GM19238 (cell line): ENCODE results near the gene PDE6B.
"Not testable (repeated sequence)": the region's sequence is repeated elsewhere in the genome, so short reads cannot be mapped to it uniquely, and the experiment has no call there.

ENCODE experiments used
- DNase-seq: peaks from one replicate; pipeline ENCODE4 v3.0.0; 2011; ENCODE audit warnings: low spot score; ENCODE audit not compliant: insufficient read length

Gene PDE6B

GRCh38 chr4:683247-683897 is 58.0 kb downstream of the PDE6B start:
- no peak for DNase-seq

- DNase-seq, result no peak
Measured at GRCh38 chr4:683982-684622, 58.7 kb downstream of the PDE6B start.

GRCh38 chr4:684623-685327 is 59.4 kb downstream of the PDE6B start:
- DNase-seq, result no peak

DNA sequence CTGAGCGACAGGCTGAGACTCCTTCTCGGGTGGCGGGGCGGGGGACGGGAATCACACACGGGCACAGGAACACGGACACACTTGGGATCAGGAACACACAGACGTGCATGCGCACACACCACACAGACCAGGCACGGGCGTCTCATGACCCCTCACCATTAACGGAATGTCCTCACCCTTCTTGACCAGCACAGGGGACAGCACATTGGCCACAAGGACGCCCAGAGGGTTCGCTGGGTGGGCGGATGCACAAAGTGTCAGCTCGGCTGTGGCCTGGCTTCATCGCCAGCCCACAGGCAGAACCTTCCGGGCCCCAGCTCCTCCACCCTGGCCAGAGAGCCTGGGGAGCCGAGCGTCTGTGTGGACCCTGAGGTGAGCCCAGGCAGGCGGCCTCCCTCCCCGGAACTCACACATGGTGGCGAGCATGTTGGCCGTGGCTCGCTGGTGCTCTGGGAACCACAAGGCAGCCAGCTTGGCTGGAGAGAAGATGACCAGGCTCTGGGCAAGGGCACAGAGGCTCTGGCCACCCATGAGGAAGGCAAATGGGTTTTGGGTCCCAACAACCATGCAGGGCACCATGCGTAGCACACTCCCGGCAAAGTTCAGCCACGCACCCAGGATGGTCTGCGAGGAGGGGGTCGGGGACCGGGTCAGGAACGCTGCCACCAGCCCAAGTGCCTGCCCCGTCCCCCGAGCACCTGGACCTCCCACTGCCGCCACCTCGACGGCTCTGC is 60.5 kb downstream of the PDE6B start:
- no peak for DNase-seq

GRCh38 chr4:686413-687040 is 61.2 kb downstream of the PDE6B start:
- DNase-seq, result no peak

- no peak for DNase-seq
Measured at GRCh38 chr4:687048-687970, 61.9 kb downstream of the PDE6B start.

- no peak for DNase-seq
Measured at GRCh38 chr4:687971-688853, 62.8 kb downstream of the PDE6B start.

GRCh38 chr4:688854-689681 is 63.7 kb downstream of the PDE6B start, which contains the start of gene SLC49A3:
SLC49A3 (minus strand) TSS chr4:689151; CDS start chr4:689127, 24 bp downstream.
- no peak for DNase-seq

DNA sequence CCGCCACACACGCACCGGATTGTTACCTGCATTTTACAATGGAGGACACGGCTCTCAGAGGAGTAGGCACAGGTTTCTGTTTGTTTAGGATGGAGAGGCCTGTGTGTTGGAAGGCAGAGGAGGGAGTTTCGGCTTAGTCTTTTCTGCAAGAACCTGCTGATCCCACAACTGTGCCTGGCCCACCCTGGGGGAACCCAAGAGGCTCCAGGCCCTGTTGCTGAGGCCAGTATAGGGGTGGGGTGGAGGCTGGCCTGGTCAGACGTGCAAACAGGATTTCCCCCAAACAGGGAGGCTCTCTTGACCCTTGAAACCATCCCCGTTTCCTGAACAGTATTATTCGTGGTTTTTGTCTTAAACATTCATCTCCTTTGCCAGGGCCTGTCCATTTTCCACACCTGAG is 64.3 kb downstream of the PDE6B start:
- no peak for DNase-seq

DNA sequence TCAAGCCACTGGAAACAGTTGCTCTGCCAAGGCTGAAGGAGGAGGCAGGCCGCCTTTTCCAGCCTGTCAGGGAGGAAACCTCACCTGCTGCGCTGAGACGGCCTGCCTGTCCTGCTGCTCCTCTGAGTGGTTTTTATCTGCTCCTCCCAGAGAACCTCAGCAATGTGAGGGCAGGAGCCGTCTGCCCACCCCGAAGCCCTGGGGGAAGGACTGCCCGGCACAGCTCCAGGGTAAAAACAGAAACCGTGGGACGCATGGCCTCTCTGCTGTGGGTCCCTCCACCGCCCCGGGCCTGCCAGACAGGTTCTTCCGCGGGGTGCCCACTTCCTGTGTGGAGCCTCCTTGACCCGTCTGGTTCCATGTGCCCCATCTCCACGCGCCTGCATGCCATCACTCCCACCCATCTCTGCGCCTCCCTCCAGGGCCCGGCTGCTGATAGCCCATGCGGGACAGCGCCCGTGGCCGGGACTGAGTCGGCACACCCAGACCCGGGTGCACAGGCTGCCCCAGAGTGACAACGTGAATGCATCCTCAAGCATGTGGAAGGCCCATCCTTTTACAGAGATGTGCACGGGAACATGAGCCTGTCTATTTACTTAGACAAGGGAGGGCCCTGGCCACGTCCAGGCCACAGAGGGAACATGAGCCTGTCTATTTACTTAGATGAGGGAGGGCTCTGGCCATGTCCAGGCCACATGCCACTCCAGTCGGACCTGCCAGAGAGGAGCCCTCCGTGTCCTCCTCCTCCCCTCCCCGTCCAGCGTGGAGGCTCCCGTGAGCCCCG is 67.6 kb downstream of the PDE6B start:
- DNase-seq, result no peak

DNA sequence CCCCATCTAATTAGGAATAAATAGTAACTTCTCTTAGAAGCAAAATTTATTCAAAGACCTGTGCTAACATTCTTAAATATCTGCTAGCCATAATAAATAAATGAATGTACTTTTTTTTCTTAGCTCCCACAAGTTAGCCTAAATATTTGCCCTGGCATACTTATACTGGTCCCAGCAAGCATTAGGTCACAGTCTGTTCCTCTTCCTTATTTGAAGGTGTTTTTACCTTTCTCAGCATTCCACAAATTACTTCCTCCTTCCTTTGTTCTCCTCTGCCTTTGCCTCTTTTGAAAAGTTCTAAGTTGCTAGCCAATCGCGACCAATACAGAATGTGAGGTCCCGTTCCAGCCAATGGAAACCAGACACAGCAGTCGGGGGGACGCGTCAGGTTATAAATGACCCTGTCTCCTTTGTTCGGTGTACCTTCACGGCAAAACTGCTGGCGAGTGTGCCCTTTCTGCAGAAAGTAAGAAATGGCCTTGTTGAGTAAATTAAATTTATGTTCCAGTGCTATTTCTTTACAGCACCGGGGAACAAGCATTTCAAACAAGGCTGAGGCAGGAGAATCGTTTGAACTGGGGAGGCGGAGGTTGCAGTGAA is 69.1 kb downstream of the PDE6B start:
- DNase-seq, result not testable (repeated sequence)

- DNase-seq, result no peak
Measured at GRCh38 chr4:699816-700580, 74.6 kb downstream of the PDE6B start.

DNA sequence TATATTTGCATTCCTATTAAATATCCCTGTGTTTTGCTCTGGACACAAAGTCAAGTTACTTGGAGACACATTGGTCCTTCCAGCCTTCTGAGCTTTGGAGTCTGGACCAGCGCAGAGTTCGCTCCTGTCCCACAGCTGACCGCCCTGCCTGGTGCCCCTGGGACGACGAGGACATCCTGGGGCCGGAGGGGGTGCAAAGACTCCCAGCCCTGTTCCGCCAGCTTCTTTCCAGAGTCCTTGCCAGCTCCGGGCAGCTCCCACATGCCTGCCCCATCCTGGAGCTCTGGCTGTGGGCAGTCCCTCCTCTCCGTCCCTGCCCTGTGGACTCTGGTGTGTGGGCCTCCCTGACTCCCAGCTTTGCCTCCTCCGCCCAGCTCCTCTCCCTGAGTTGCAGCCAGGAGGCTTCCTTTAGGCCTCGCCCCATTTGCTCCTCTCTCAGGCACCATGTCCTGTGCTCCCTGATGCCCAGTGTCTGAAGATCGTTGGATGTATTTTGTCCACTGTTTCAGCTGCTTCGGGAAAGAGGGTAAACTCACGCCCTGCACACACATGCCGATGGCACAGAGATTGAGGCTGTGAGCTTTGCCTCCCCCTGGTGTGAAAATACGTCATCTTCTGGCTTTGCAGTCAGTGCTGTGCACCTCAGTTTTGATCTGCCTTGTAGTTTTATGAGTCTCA is 75.4 kb downstream of the PDE6B start:
- DNase-seq, result no peak

GRCh38 chr4:702618-703048 is 77.3 kb downstream of the PDE6B start:
- DNase-seq, result no peak

DNA sequence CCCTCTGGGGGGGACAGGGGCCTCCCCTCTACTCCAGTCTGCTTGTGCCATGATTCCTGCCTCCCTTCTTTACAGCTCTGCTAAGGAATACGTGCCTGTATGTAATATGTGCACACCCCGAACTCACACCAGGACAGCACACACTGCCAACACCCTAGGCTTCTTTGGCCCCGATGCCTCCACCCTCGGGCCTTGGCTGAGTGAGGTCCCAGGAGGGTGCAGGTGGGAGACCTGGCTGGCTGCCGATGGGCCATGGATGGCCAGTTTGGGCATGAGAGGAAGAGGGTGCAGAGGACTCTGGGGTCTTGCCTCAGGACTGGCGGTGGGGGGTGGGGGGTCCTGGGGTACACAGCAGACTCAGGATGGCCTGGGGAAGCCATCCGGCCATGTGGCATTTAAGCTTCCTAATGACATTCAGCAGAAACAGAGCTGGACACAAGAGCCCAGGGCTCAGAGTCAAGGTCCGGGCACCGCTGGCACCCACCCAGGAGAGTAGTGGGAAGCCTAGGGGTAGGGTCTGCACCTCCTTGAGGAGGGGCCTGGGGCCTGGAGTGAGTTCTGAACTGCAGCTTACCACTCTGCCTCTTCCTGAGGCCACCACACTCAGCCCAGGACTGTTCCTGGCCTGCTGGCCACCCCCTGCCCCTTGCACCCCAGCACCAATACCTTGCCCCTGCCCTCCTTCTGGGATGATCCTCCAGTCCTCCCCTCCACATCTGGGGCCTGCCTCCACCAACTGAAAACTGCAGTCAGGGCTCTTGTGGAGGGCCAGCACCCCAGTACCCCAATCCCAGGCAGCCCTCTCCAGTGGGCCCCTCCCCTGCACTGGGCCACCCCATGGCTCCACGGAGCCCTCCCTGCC is 78.2 kb downstream of the PDE6B start:
- no peak for DNase-seq
